K562 (cell line): Measurements from ENCODE around the gene PAM. TPM values are rescaled to one million over a fixed set of nuclear protein-coding genes. Genes with fewer than 3 reads are reported as not detected.

Experiments
- ATAC-seq: fragments of 200-7000 bp; cut with Tn5 transposase; 3 replicates; pipeline ENCODE4 v1.9.1; 2020; ENCODE audit warnings: moderate library complexity
- BruUV-seq: library from RNA; stranded (reverse); fragments of 400-500 nt; replicated peaks from 2 replicates; lab custom pipeline; 2021; lab: Mats Ljungman, UMichigan
- CTCF ChIA-PET: fragments of 300-600 bp; formaldehyde crosslinking; extraction: SDS; loops from one replicate; lab custom pipeline; 2021; ENCODE audit warnings: low intra/inter-chr PET ratio; lab: Yijun Ruan, JAX
- POLR2A ChIA-PET: fragments of 300-600, 350-650 bp; sonication (Branson Sonifier 250); formaldehyde crosslinking; extraction: SDS; loops from one replicate; lab custom pipeline; 2021; ENCODE audit warnings: antibody characterized with exemption, inconsistent platforms; lab: Yijun Ruan, JAX
- DNase-seq, 4 experiments: peaks; one replicate each; pipeline versions ENCODE4 v3.0.0 to v3.0.0-alpha.2; 2011 to 2018; ENCODE audit warnings: low spot score in 3 of 4, mixed read lengths in 3 of 4; ENCODE audit errors: extremely low read depth in 1 of 4
- FAIRE-seq: peaks from 2 replicates; lab custom pipeline; 2011; peaks lifted over from hg19 to GRCh38; lab: Jason Lieb, UNC
- H2AFZ ChIP-seq: 2 replicates; pipeline ENCODE4 v1.6.0; 2011; ENCODE audit warnings: low read depth, low read length, control low read depth, inconsistent platforms
- H3K27ac ChIP-seq: fragments of 200-600 bp; 3 replicates; pipeline ENCODE4 v1.8.0; 2011; ENCODE audit warnings: low read depth, mild to moderate bottlenecking, control low read depth, inconsistent platforms, low read length, moderate library complexity, mixed read lengths; ENCODE audit errors: extremely low read depth
- H3K27me3 ChIP-seq, 2 experiments: fragments of 300-600 bp in 1 of 2; 2 replicates in 1 of 2; 3 replicates in 1 of 2; pipeline versions ENCODE4 v1.6.0 to v1.8.0; 2011; ENCODE audit warnings: inconsistent platforms in 2 of 2, low read length in 2 of 2, mild to moderate bottlenecking in 1 of 2, mixed read lengths in 1 of 2, moderate library complexity in 1 of 2; ENCODE audit not compliant: control insufficient read depth in 2 of 2, insufficient read depth in 2 of 2
- H3K36me3 ChIP-seq: fragments of 300-600 bp; 3 replicates; pipeline ENCODE4 v1.8.0; 2011; ENCODE audit warnings: mild to moderate bottlenecking, low read length, inconsistent platforms; ENCODE audit not compliant: control insufficient read depth, insufficient read depth
- H3K4me1 ChIP-seq, 2 experiments: fragments of 200-600 bp in 1 of 2; replicated peaks in 1 of 2; 2 replicates in 1 of 2; 3 replicates in 1 of 2; pipeline versions ENCODE4 v1.5.1 to v1.8.0; 2011; ENCODE audit warnings: inconsistent platforms in 2 of 2, low read length in 2 of 2, mild to moderate bottlenecking in 1 of 2, mixed read lengths in 1 of 2, moderate library complexity in 1 of 2; ENCODE audit not compliant: control insufficient read depth in 2 of 2, insufficient read depth in 2 of 2
- H3K4me2 ChIP-seq: 2 replicates; pipeline ENCODE4 v1.6.1; 2011; ENCODE audit warnings: low read length, control low read depth, inconsistent platforms, mixed read lengths; ENCODE audit not compliant: insufficient read depth
- H3K4me3 ChIP-seq: fragments of 200-600 bp; sonication (generic), shearing (Covaris generic); 2 replicates; pipeline ENCODE4 v1.5.1; 2016; ENCODE audit warnings: control low read depth, inconsistent platforms
- H3K79me2 ChIP-seq: fragments of 200-600 bp; 3 replicates; pipeline ENCODE4 v1.8.0; 2011; ENCODE audit warnings: low read length, inconsistent platforms; ENCODE audit not compliant: control insufficient read depth, insufficient read depth
- H3K9ac ChIP-seq, 2 experiments: 2 replicates each; pipeline versions ENCODE4 v1.6.0 to v1.6.1; 2011; ENCODE audit warnings: low read depth in 2 of 2, low read length in 2 of 2, control low read depth in 1 of 2, inconsistent platforms in 1 of 2, mild to moderate bottlenecking in 1 of 2, mixed read lengths in 1 of 2; ENCODE audit not compliant: insufficient read depth in 1 of 2
- H3K9me1 ChIP-seq: one replicate; pipeline ENCODE4 v1.6.0; 2011; ENCODE audit warnings: inconsistent platforms, mild to moderate bottlenecking, low read length, moderate library complexity; ENCODE audit not compliant: control insufficient read depth, insufficient read depth
- H3K9me3 ChIP-seq: replicated peaks from 2 replicates; pipeline ENCODE4 v1.5.1; 2011; ENCODE audit warnings: low read depth, low read length, inconsistent platforms; ENCODE audit not compliant: control insufficient read depth, insufficient read depth
- H4K20me1 ChIP-seq: replicated peaks from 2 replicates; pipeline ENCODE4 v1.6.1; 2011; ENCODE audit warnings: low read length, inconsistent platforms, mixed read lengths; ENCODE audit not compliant: control insufficient read depth, insufficient read depth
- RAD21 ChIP-seq, 2 experiments: fragments of 250-450 bp in 1 of 2; fragments of 450-650 bp in 1 of 2; sonication (Bioruptor Pico) in 1 of 2; formaldehyde crosslinking in 1 of 2; IDR thresholded peaks in 1 of 2; conservative IDR thresholded peaks in 1 of 2; 2 replicates each; pipeline versions ENCODE4 v1.4.0 to v1.8.0; 2020 to 2022; ENCODE audit warnings: mild to moderate bottlenecking in 2 of 2, moderate library complexity in 1 of 2
- TGIF2 ChIP-seq: sonication (generic); formaldehyde crosslinking; IDR thresholded peaks from 2 replicates; pipeline ENCODE4 v1.8.1; 2022; ENCODE audit warnings: mild to moderate bottlenecking, missing genetic modification reagents, moderate library complexity
- WGBS: fragments of 100-300 bp; shearing (Covaris generic); methylation state at CpG from one replicate; pipeline ENCODE4 v1.1.6; 2016; ENCODE audit warnings: low coverage, mixed read lengths; ENCODE audit not compliant: insufficient coverage; ENCODE audit errors: missing lambda C conversion rate; 5-methylcytosine and 5-hydroxymethylcytosine counted together
- in situ Hi-C: fragments of 300-500 bp; cut with MboI; formaldehyde crosslinking; loops from 4 replicates; pipeline ENCODE4 v1.15.0; 2018; ENCODE audit warnings: inconsistent platforms, mixed read lengths
- intact Hi-C: fragments of 100-400 bp; cut with micrococcal nuclease; formaldehyde crosslinking; loops from 2 replicates; pipeline ENCODE4 v1.14.2; 2022
- polyA plus RNA-seq, 8 experiments: library from polyadenylated mRNA; depleted of rRNA in 4 of 8; stranded (reverse) in 5 of 8; unstranded in 3 of 8; fragments of >200 nt; fragmentation: Nextera tagmentation in 2 of 8; fragmentation: Illumina TruSeq in 1 of 8; extraction: Ambion mirVana in 2 of 8; extraction: Trizol in 1 of 8; gene quantifications; 2 replicates each; pipeline versions ENCODE4 v1.2.1 to v1.2.3, GENCODE V29; 2011 to 2014; ENCODE audit warnings: inconsistent platforms in 1 of 8, missing spikeins in 1 of 8
- total RNA-seq, 7 experiments: library from RNA; depleted of rRNA in 6 of 7; stranded (reverse); fragments of >200 nt in 6 of 7; fragmentation: Illumina TruSeq in 2 of 7; extraction: Trizol in 2 of 7; gene quantifications; 2 replicates each; pipeline versions ENCODE4 v1.2.1 to v1.2.3, GENCODE V29; 2011 to 2021; ENCODE audit warnings: low replicate concordance in 1 of 7
- TF ChIP-seq, protein P1 (sequence below), 3 experiments: IDR thresholded peaks in 2 of 3; conservative IDR thresholded peaks in 1 of 3; 2 replicates each; pipeline ENCODE4 v1.5.1; 2011 to 2012; ENCODE audit warnings: low read length in 3 of 3, mild to moderate bottlenecking in 3 of 3, control low read depth in 2 of 3, improper control_type of control experiment in 1 of 3, inconsistent platforms in 1 of 3, low read depth in 1 of 3, mixed read lengths in 1 of 3, moderate library complexity in 1 of 3; ENCODE audit not compliant: insufficient read depth in 2 of 3

The PAM gene
- total and polyA plus RNA-seq, 9 of the 15 experiments (the other 6 are each of a cell fraction or from before 2014, with no cell fraction given): 0.39 to 3.1 (median 0.77) TPM

- Histone ChIP-seq H2AFZ (no peak overlapping the region), H3K9me1 (no peaks in the 10 kb centered on the region), H3K36me3 (no peaks in the 10 kb centered on the region), H3K27me3 (no peaks in the 10 kb centered on the region), H3K4me3 (no peak overlapping the region), H3K4me2 (no peak overlapping the region), H3K79me2 (no peaks in the 10 kb centered on the region), H3K9ac (no peak overlapping the region)
- CTCF ChIA-PET: no interaction called here
- intact Hi-C loops: loop anchor here (5.0 kb wide), 1 partner anchor 166 kb away; no protein-coding TSS in a partner anchor
- ATAC-seq (peak; percentile 76), DNase-seq (peak in 1 of 4 experiments; percentile 5), FAIRE-seq (peak; percentile 35)
- TF ChIP-seq RAD21 (CRISPR knock-in tag; conservative IDR thresholded peaks at IDR 0.05 in 1 of 2, IDR thresholded peaks at IDR 0.05 in 1 of 2) (peak; percentile 16 to 65; a peak in 2 of 4 replicates), TGIF2 (no peak)
- TF ChIP-seq, protein P1, sequence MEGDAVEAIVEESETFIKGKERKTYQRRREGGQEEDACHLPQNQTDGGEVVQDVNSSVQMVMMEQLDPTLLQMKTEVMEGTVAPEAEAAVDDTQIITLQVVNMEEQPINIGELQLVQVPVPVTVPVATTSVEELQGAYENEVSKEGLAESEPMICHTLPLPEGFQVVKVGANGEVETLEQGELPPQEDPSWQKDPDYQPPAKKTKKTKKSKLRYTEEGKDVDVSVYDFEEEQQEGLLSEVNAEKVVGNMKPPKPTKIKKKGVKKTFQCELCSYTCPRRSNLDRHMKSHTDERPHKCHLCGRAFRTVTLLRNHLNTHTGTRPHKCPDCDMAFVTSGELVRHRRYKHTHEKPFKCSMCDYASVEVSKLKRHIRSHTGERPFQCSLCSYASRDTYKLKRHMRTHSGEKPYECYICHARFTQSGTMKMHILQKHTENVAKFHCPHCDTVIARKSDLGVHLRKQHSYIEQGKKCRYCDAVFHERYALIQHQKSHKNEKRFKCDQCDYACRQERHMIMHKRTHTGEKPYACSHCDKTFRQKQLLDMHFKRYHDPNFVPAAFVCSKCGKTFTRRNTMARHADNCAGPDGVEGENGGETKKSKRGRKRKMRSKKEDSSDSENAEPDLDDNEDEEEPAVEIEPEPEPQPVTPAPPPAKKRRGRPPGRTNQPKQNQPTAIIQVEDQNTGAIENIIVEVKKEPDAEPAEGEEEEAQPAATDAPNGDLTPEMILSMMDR (IDR thresholded peaks at IDR 0.05 in 2 of 3, conservative IDR thresholded peaks at IDR 0.05 in 1 of 3; ENCODE audit: insufficient read depth in 2 of 3, low read depth in 1 of 3, low read length in 3 of 3): peak in 1 of 3 experiments; percentile 40; a peak in 2 of 6 replicates
- TF ChIP-seq, all 486 proteins: peak for 2
- BruUV-seq: no TSS peak
- POLR2A ChIA-PET: no interaction called here
- Histone ChIP-seq H4K20me1 (no peaks in the 10 kb centered on the region), H3K9me3 (no peaks in the 10 kb centered on the region), H3K4me1 (no peaks in the 10 kb centered on the region), H3K27ac (no peak overlapping the region)
- in situ Hi-C loops: no loop called here
- WGBS: 0% methylated on average over 1 of the region's 1 CpG
Observed at GRCh38 chr5:102971676-102972293, 216.7 kb downstream of the PAM start.
